NOMO-1 treated with DMSO at 0.1 percent for 48 hours (cell line): ENCODE measurements around the gene ASPRV1.

Experiments
- DNase-seq: peaks from one replicate; lab custom pipeline; 2025; ENCODE audit not compliant: unreplicated experiment; lab: John Stamatoyannopoulos, UW

The ASPRV1 gene

GRCh38 chr2:69989009-69989408, 27.6 kb upstream of the ASPRV1 start:
- DNase-seq: no peak

DNA sequence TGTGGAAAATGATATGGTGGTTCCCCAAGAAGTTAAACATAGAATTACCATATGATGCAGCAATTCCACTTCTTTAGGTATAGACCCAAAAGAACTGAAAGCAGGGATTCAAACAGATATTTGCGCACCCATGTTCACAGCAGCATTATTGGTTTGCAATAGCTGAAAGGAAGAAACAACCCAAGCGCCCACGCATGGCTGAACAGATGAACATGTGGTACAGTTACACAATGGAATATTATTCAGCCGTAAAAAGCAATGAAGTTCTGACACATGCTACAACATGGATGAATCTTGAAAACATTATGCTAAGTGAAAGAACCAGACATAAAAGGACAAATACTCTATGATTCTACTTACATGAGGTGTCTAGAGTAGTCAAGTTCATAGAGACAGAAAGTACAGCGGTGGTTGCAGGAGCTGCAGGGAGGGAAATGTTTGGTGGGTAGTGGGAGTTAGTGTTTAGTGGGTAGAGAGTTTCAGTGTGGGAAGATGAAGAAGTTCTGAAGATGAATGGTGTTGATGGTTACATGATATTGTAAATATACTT, 26.7 kb upstream of the ASPRV1 start:
- no peak for DNase-seq

- no peak for DNase-seq
Measured at GRCh38 chr2:69986691-69987090, 25.3 kb upstream of the ASPRV1 start.

DNA sequence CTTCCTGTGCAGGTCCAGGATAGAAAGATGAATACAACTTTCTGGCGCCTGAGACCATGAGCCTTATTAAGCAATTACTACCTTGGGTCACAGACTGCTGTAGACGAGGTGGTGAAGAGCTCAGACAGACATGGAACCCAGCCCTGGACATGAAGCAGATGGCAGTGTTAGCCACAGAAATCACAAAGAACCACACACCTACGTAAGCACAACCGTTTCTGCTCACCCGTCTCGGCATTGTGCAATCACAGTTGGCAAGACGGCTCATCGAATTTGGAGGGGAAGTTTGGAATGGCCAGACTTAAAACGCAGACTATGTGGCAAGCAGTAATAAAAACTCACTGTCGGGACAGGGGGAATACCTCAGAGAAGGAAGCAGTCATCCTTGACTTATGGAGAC, 24.3 kb upstream of the ASPRV1 start:
- DNase-seq: peak; percentile 97

DNA sequence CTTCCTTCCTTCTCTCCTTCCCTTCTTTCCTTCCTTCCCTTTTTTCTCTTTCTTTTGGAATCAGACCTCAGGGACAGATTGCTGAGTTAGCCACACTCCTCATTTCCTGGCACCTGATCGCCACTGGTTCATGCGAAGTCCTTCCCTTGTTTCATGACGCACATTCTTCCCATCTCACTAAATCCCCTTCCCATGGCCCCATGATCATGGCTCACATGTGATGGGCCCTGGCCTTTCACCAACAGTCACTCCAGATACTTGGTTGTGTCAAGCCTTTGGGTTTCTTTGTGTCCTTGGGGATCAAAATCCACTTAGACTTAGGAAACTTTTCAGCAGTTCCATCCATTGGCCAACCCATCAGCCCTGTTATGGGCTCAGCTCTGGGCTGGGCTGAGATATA, 23.8 kb upstream of the ASPRV1 start:
- DNase-seq: no peak

- DNase-seq: no peak
Measured at GRCh38 chr2:69983392-69983966, 22.0 kb upstream of the ASPRV1 start.

GRCh38 chr2:69979902-69980807, 18.7 kb upstream of the ASPRV1 start:
- no peak for DNase-seq

DNA sequence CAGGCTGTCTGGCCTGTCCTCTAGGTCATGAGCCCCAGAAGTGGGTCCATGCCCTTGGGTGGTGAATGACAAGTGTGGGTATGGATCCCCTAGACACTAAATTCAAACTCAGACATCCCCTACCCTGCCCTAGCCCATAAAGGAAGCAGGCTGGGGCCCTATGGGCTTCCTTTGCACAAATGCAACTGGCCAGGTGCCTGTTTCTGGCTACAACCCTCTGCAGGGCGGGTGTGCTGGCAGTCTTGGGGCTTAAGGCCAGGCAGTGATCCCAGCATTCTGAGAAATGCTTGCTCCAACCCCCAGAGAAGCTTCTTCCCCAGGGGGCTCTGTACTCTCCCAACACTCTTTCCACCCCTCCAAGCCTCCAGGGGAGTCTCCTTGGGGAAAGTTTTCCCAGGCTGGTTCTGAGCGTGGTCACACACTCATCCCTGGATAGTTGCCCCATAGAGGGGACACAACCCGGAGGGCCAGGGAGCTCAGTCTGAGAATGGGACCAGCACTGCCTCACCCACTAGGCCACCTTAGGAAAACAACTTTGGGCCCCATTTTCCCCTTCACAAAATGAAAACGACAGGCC, 16.6 kb upstream of the ASPRV1 start:
- DNase-seq: no peak

DNA sequence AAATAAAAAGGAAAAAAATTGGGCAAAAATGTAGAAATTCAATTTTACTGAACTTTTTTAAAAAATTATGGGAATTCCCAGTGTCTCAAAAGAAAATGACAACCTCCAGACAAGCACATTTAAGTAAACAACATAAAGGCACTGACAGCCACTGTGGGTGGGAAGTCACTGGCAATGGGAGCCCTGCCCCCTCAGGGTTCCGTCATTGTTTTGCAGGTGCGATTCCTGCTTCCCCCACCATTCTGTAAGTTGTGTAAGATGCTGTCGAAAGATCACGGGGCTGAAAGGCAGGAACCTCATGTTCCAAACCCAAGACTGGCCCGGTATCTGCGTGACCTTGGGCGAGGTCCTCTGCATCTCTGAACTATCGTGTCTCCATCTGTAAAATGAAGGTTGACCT, 15.8 kb upstream of the ASPRV1 start:
- DNase-seq: no peak

DNA sequence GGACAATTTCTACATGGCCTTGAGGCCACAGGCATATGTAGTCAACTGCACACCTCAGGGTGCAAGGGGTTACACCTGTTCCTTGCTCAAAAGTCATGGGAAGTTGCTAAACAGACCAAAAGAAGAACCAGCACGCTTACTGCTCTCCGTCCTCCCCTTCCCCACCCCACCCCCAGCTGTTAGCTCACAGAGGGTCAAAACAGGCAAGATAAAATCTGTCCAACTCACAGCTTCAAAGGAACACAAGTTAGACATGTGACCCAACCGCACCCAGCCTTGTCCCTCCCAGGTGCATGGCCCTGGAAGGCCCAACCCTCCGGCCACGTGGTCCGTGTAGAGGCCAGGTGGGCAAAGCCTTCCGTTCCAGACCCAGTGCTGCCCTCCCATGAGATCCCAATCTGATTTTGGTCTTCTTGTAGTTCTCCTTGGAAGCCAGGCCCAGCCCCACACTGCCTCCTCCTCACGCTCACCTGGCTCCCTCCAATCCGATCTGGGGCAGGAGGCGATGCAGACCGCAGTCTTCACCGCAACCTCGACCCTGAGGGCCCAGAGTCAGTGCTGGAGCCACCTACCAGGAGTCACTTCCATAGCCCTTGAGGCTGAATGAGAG, 14.5 kb upstream of the ASPRV1 start:
- peak; percentile 23 for DNase-seq

GRCh38 chr2:69975136-69975852, 13.9 kb upstream of the ASPRV1 start:
- DNase-seq: no peak

- DNase-seq: no peak
Measured at GRCh38 chr2:69973335-69973735, 11.9 kb upstream of the ASPRV1 start.

- no peak for DNase-seq
Measured at GRCh38 chr2:69972822-69973221, 11.4 kb upstream of the ASPRV1 start.

DNA sequence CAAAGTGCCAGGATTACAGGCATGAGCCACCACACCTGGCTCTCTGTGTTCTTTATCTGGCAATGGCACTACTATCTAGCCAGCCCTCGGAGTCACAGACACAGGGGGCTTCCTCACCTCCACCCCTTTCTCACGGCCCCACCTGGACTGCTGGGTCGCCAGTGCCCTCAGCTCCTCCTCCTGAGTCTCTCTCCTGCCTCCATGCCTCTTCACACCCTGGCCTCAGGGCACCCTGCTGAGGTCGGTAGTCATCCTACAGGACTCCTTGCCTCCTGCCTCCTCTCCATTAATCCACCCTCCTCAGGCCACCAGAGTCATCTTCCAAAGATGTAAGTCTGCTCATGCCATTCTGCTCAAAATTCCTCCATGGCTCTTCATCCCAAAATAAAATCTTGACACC, 8.6 kb upstream of the ASPRV1 start:
- DNase-seq: no peak

- DNase-seq: no peak
Measured at GRCh38 chr2:69969126-69969983, 7.9 kb upstream of the ASPRV1 start.

DNA sequence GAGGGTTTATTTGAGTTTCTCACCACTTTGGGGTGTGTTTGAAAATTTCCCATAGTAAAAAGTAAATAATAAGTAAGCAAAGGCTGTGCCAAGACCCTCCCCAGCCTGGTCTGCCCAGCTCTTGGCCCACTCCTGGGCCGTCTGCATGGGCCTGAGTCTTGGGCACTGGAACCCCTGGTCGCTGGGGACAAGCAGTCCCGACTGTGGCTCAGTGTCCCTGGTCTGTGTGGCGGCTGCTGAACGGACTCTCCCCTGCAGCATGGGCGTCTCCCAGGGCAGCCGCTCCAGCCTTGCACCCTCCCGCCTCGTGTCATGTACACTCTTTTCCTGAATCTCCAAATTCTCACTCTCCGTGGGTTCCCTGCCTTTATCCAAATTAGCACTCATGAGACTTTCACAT, 7.2 kb upstream of the ASPRV1 start:
- no peak for DNase-seq

GRCh38 chr2:69966496-69966895, 5.1 kb upstream of the ASPRV1 start:
- no peak for DNase-seq

GRCh38 chr2:69965756-69966445, 4.5 kb upstream of the ASPRV1 start:
- DNase-seq: no peak

- no peak for DNase-seq
Measured at GRCh38 chr2:69964353-69964841, 3.0 kb upstream of the ASPRV1 start.
